Tibial artery (tissue), 4 donors: Measurements from ENCODE around the gene ZC3H12D.

ENCODE experiments used
- DNase-seq, 2 donors: peaks; one replicate each; pipeline ENCODE4 v3.0.0-alpha.2; 2019
- H3K27ac ChIP-seq, 2 donors: fragments of 200-600 bp; sonication (generic) in 1 of 2; 1 replicate in 1 of 2; 2 replicates in 1 of 2; pipeline ENCODE4 v1.5.1; 2018 to 2019; ENCODE audit warnings: mild to moderate bottlenecking in 1 of 2
- H3K27me3 ChIP-seq, 2 donors: fragments of 200-600 bp; sonication (generic) in 1 of 2; one replicate each; pipeline versions ENCODE4 v1.5.1 to v1.6.0; 2016 to 2019
- H3K36me3 ChIP-seq, 3 donors: fragments of 200-600 bp; sonication (generic) in 2 of 3; one replicate each; pipeline ENCODE4 v1.5.1; 2016 to 2019; ENCODE audit warnings: mild to moderate bottlenecking in 2 of 3
- H3K4me1 ChIP-seq, 4 donors: fragments of 200-600 bp; sonication (generic) in 2 of 4; 1 replicate in 3 of 4; 2 replicates in 1 of 4; pipeline ENCODE4 v1.5.1; 2016 to 2019
- H3K4me3 ChIP-seq, 2 donors: fragments of 200-600 bp; sonication (generic) in 1 of 2; 1 replicate in 1 of 2; 2 replicates in 1 of 2; pipeline ENCODE4 v1.5.1; 2018 to 2019; ENCODE audit warnings: mild to moderate bottlenecking in 2 of 2
- H3K9me3 ChIP-seq, 3 donors: fragments of 200-600 bp; sonication (generic) in 1 of 3; one replicate each; pipeline ENCODE4 v1.5.1; 2016 to 2019
- CTCF ChIP-seq, 2 experiments: fragments of 200-600 bp in 1 of 2; fragments of 450-650 bp in 1 of 2; IDR thresholded peaks; one replicate each; pipeline ENCODE4 v1.5.1; 2017 to 2019; ENCODE audit warnings: antibody characterized with exemption in 2 of 2, mild to moderate bottlenecking in 1 of 2, moderate library complexity in 1 of 2
- intact Hi-C: fragments of 100-400 bp; cut with DNase I; formaldehyde crosslinking; loops from one replicate; pipeline ENCODE4 v1.15.0; 2023; ENCODE audit warnings: low total_unique reads

Gene ZC3H12D

GRCh38 chr6:149484733-149485700 is at the start of gene ZC3H12D:
Gene ZC3H12D (minus strand): TSS chr6:149485014. CDS start chr6:149474543, 10,471 bp downstream.
- H3K9me3 ChIP-seq, result no peaks in the 10 kb centered on the region
- no peaks in the 10 kb centered on the region for H3K36me3 ChIP-seq
- H3K27ac ChIP-seq, result no peak within 1 kb of the TSS
- TF ChIP-seq CTCF (IDR thresholded peaks at IDR 0.05), result no peak
- H3K4me3 ChIP-seq, result peak within 1 kb of the TSS in 1 of 2 donors; percentile 15
- peaks cover 0 to 17% (median 6%) of the 10 kb centered on the region in 4 donors for H3K4me1 ChIP-seq
- intact Hi-C loops, result no loop called here
- peak; percentile 51 to 73 for DNase-seq
- H3K27me3 ChIP-seq, result no peaks in the 10 kb centered on the region

GRCh38 chr6:149529650-149530049 is 44.8 kb upstream of the ZC3H12D start:
- DNase-seq, result no peak
- intact Hi-C loops, result loop anchor here (10.0 kb wide), 1 partner anchor 445 kb away; no protein-coding TSS in a partner anchor
- Histone ChIP-seq H3K27ac (no peak overlapping the region), H3K4me1 (no peaks in the 10 kb centered on the region), H3K9me3 (no peaks in the 10 kb centered on the region), H3K36me3 (peaks cover 81 to 95% (median 95%) of the 10 kb centered on the region in 3 donors), H3K4me3 (no peak overlapping the region), H3K27me3 (no peaks in the 10 kb centered on the region)
- no peak for TF ChIP-seq CTCF (IDR thresholded peaks at IDR 0.05)

- no peaks in the 10 kb centered on the region for H3K4me1 ChIP-seq
- no peak overlapping the region for H3K27ac ChIP-seq
- TF ChIP-seq CTCF (IDR thresholded peaks at IDR 0.05), result no peak
- intact Hi-C loops, result loop anchor here (5.0 to 10.0 kb wide), 2 partner anchors 83 to 491 kb away; no protein-coding TSS in a partner anchor
- H3K9me3 ChIP-seq, result no peaks in the 10 kb centered on the region
- no peak for DNase-seq
- no peak overlapping the region for H3K4me3 ChIP-seq
- H3K36me3 ChIP-seq, result peaks cover 21 to 51% (median 23%) of the 10 kb centered on the region in 3 donors
- no peaks in the 10 kb centered on the region for H3K27me3 ChIP-seq
Measured at GRCh38 chr6:149515494-149515893, 30.7 kb upstream of the ZC3H12D start.

DNA sequence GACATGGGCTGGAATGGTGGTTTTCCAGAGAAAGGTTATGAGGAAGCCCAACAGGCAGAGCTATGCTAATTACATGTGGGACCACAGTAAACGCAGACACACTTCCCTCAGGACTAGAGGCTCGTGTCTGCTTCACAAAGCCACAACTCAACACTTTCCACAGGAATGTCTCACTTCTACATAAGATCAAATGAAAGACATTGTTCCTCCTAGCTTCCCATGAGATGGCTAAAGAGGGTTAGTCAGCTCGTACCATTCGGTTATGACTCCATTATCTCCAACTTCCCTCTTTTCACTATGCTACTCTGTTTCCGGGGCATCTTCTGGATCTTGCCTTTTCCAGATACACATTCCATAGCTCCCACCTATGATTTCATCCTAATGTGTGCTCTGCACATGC is 29.1 kb upstream of the ZC3H12D start:
- Histone ChIP-seq H3K36me3 (peaks cover 15 to 35% (median 26%) of the 10 kb centered on the region in 3 donors), H3K4me3 (no peak overlapping the region), H3K4me1 (no peaks in the 10 kb centered on the region), H3K27me3 (no peaks in the 10 kb centered on the region), H3K9me3 (no peaks in the 10 kb centered on the region), H3K27ac (no peak overlapping the region)
- DNase-seq, result no peak
- intact Hi-C loops, result loop anchor here (10.0 kb wide), 1 partner anchor 489 kb away; no protein-coding TSS in a partner anchor
- no peak for TF ChIP-seq CTCF (IDR thresholded peaks at IDR 0.05)

GRCh38 chr6:149510793-149511512 is 26.1 kb upstream of the ZC3H12D start:
- intact Hi-C loops, result loop anchor here (10.0 kb wide), 1 partner anchor 486 kb away; no protein-coding TSS in a partner anchor
- no peaks in the 10 kb centered on the region for H3K27me3 ChIP-seq

More at GRCh38 chr6:149510793-149511512, 26.1 kb upstream of the ZC3H12D start:
- no peak overlapping the region for H3K27ac ChIP-seq
- DNase-seq, result no peak
- no peaks in the 10 kb centered on the region for H3K9me3 ChIP-seq
- no peak overlapping the region for H3K4me3 ChIP-seq
- no peaks in the 10 kb centered on the region for H3K4me1 ChIP-seq
- peaks cover 15 to 39% (median 28%) of the 10 kb centered on the region in 3 donors for H3K36me3 ChIP-seq
- no peak for TF ChIP-seq CTCF (IDR thresholded peaks at IDR 0.05)
